OCI-M1 (cell line): Measurements from ENCODE around the gene SORCS2.

Experiments used
- DNase-seq: peaks from one replicate; lab custom pipeline; 2025; lab: John Stamatoyannopoulos, UW

Gene SORCS2

DNA sequence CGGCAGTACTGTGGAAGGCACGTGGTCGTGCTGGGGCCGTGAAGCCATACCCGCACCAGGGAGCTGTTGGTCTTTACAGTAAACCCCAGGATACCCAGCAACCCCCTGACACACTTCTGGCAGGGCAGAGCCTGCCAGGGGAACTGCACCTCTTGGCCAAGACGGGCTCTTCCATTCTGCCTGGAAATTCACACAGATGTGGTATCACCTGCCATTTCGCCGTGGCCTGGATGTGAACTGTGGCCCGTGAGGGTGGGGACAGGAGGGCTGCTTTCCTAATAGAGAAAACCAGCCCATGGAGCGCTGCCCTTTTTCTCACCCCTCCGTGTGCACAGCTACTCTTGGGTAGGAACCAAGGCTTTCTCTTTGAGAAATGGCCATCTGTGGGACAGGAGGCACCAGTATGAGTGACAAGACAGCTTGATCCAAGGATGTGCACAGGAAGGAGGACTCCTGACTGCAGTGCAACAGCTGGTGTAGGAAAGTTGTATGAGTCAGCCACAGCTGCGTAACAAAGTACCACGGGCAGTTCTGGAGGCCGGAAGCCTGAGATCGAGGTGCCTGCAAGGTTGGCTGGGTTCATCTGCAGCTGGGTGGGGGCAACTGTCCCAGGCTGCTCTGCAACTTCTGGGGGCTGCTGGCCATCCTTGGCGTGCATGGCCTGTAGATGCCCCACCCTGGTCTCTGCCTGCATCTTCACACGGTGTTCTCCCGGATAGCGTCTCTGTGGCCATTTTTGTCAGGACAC lies 146.7 kb downstream of the SORCS2 start:
- no peak for DNase-seq

DNA sequence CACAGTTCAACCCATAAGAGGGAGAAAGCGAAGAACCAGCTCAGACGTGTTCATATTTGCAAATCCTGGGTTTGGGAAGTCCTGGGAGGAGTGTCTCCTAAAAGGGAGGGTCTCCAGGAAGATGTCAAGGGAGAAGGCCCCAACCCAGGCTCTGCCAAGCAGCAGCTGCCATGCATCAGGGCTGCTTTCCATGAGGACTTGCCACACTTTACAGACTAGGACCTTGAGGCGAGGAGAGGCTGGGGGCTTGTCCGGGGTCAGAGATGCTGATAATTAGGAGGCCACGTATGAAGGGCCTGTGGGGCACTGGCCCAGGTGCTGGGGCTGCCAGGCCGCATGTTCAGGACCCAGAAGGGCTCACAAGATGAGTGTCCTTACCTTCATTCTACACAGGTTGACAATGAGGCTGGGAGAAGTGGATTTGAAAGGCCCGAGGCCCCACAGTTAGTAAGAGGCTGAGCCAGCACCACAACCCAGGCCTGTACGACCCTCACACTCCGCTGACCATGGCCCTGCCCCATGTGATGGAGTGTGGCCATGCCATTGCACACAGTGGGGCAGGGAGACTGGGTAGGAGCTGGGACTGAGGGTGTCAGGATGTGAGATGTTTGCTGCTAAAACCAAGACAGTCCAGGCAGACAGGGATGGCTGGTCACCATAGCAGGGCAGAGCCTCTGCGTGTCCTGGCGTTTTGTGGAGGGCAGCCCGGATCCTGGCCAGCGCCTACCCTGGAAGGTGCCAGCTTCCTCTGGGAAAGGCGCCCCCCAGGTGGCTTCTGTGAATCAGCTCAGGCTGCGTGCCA lies 147.6 kb downstream of the SORCS2 start:
- DNase-seq = no peak

DNA sequence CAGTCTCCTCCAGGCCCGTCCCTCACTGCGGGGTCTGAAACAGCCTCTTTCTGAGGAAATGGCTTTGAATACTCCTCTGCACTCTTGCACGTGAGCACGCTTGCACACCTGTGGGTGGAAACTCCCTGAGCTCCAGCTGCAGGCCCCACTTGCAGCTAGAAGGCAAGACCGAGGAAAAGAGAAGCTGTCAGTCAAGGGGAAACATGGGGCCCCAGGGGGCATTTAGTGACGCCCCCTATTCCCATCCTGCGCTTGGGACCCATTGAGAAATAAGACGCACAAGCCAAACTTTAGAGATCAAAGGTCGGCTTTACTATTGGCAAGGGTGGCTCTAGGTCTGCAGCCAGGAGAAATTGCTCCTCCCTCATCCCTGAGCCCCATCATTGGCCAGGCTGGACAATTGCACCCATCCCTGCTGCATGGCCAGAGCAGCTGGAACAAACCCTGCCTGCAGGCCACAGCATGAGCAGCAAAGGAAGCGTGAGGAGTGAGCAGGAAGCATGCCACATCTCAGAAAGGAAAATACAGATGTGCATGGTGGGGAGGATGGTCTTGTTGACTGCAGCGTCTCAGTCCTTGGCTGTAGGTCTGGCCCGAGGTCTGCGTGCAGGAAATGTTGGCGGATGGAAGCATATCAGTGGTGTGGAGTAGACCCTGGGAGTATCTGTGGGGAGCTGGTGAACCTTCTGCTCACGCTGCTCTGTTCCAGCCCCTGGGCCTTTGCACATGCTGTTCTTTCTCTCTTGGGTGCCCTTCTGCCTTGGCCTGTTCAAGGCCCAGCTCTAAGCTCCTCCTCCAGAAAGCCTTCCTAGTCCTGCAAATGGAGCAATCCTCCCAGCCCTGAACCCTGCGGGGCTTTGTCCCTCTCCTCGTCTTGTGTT lies 148.5 kb downstream of the SORCS2 start:
- DNase-seq = no peak

DNA sequence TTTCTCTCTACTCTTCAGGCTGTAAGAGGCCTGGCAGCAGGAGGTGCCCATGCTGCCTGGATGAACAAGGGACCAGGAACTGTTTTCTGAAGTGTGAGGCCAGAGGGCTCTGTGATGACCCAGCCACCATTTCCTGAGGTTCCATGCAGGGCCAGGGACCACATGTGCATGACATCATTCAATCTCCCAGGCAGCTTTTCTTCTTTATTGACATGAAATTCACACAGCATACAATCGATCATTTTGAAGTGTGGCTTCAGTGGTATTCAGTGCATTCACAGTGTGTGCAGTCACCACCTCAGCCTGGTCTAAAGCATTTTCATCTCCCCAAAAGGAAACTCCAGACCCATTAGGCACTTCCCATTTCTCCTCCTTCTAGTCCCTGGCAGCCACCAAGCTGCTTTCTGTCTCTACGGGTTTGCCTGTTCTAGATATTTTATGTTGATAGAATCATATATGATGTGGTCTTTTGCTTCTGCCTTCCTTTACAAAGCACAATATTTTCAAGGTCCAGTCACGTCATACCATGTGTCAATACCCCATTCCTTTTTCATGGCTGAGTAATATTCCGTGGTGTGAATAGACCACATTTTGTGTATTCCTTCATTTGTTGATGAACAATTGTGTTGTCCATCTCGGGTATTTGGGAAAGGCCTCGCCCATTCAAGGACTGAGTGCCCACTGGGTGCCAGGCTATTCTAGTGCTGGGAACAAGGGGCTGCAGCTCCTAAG lies 149.3 kb downstream of the SORCS2 start:
- DNase-seq = no peak

DNA sequence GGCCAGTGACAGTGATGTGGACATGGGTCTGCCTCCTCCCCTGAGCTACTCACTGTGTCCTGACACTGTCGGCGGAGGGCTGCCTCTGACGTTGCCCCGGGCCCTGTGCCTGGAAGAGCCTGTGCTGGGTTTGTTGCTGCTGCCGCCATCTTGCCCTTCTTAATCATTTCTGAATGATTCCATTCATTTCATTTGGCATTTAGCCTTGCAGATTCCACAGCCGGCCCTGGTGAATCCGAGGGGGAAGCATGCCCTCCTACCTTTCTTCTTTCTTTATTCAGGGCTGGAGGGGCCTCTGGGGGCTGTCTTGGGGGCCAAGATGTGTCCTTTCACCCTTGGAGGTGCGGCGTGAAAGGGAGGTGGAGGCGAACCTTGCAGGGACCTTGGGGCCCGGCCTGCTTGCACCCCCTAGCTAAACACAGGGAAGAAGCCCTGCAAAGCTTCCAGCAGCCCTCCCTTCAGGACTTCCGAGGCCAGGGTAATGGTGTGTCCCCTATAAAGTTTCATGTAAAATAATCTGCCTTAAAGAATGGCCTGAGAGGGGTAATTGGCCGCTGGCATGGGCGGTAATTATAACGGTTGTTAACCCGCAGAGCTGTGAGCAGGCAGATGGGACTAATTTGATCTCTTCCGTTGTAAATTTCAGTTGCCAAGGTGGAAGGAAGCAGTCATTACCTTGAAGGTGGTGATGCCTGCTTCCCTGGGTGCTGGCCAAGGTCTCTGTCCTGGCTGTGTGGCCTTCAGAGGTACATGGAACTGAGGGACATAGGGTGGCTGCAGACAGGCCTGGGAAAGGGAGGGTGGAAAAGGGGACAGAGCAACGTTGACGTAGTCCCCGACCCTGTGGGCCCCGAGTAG lies 150.1 kb downstream of the SORCS2 start:
- DNase-seq = no peak

DNA sequence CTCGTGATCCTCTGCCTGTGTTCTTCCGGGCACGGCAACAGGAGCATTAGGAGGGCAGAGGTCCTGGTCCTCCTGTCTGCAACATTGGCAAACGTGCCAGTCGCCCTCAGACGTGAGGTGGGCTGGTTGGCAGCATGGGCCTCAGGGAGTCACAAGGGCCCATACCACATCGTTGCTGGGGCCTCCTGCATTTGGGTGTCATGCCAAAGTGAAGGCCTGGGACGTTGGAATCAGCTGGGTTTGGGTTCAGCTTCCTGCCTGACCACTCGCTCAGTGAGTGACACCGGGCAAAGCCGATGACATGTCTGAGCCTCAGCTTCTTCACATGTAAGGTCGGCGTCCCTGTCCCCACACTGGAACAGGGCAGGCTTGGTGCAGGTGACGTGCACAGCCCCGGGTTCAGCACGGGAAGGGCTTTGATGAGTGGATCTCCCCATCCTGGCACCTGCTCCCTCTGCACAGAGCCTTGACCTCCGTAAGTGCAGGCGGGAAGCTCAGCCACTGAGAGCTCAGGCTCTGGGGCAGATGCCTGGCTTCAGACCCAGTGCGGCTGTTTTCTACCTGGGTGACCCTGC lies 150.8 kb downstream of the SORCS2 start:
- no peak for DNase-seq

DNA sequence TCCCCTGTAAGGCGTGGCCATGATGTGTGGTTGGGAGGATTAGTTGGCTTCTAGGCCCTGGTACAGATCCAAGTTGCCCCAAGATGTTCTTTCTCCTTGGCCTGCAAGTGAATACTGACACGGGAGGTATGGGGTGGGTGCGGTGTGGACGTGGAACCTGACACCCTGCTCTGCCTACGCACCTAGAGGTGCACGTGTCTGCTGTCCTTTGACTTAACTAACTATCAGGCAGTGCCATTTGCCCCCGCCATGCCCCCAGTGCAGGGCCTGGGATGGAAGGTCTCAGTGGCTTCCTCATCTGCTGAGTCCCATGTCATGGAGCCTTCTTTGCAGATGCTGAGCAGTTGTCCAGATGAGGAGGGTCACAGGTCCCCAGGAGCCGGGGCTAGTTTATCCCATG lies 151.6 kb downstream of the SORCS2 start:
- DNase-seq = no peak

DNA sequence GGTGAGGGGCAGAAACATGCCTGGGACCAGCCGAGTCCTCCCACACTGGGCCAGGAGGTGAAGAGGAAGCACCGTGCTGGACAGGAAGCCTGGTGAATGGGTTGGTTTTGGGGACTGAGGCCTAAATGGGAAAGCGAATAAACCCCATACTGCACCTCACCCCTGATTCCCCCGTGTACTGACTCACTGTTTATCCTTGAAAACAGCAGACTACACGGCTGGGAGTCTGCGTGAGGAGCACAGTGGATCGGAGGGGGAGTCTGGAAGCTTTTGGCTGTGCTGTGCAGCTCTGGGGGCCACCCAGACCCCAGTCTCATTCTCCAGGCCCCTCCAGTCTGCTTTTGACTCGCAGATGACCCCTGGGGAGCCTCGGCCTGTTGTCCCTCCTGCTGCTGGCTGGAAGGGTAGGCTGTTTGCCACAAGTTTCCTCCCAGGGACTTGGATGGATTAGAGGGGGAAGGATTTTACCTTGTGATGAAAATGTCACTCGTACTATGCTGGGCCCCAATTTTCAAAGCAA lies 152.4 kb downstream of the SORCS2 start:
- no peak for DNase-seq

DNA sequence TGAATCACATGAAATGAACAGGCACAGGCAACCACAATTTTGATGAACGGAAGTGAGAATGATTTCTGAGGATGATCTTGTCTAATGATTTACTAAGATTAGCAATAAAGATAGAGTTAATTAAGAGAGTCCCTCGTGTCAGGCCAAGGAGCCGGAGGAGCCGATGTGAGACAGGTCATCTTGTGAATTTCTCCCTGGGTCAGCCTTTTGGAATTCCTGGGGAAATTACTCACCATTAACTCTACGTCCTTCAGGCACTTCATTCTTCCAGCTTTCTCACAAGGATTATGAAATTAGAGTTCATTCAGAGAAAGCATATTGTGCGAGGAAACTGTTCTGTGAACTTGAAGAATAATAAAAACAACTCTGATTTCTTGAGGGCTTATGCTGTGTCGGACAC lies 155.6 kb downstream of the SORCS2 start:
- no peak for DNase-seq

DNA sequence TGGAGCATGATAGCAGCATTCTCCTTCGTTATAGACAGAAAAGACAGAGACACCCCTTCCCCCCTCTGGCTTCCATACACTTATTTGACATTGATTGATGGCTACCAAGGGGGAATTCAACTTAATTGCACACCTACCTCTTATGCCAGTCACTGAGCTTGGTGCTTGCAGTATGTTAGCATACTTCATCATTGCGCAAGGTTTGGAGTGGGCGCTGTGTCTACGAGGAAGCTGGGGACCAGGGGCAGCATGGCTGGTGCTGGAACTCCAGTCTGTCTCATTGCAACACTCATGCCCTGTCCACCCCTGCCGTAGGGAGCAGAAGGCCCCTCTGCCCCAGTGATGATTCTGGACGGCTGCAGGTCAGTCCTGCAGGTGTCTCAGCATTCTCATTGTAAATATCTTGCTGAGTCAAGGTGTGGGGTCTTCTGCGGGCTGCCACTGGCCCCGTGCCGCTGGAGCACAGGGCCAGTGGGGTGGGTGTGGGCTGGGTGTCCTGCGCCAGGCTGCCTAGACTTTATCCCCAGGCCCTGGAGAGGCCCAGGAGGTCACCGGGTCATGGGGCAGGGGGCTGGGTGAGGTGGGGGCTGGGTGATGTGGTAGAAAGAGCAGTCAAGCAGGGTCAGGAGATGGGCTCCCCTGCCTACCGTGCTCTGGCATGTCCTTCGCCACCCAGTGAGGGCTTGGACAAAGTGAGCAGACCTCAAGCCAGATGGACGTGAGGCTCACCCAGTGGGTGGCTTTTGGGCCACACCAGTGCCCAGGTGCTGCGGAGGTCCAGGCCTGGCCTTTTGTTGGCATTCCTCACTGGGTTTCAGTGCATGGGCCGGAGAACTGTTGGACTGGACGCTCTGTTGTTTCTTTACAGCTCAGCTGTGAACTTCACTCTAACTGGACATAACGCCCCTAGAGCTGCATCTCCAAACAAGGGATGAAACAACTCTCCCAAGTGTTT lies 156.9 kb downstream of the SORCS2 start:
- no peak for DNase-seq

DNA sequence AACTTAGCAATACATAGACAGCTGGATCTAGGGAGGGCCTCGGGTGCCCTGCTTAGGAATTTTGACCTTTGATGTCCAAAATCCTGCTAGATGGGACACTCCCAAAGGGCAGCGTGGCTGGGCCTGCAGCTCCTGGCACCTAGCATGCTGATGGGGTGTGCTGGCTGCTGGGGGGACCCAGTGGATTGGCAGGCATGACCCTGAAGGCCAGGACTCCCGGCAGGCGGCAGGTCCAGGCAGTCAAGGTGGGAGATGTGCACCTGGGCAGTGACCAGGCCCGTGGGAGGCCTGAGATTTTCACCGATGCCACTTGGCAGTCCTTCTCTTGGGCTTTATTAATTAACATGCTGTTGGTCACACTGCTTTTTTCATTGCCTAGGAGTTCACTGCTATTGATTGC lies 158.1 kb downstream of the SORCS2 start:
- no peak for DNase-seq

DNA sequence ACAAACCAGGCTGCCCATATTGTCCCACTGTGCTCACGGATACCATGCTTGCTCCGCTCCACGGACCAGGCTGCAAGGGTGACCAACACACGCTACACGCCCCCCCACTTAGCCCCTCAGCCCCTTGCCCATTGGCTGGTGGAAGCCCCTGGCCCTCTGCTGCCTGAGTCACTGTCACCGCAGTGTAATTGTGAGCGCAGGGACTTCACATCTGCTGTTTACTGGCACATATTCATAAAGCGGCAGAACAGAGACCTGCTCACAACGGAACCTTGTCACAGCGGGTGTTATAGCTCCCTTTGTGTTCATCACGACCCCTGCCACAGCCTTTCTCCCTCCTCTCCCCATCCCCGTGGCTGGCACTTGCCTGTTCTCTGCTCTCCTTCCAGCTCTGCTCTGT lies 158.7 kb downstream of the SORCS2 start:
- DNase-seq = no peak

DNA sequence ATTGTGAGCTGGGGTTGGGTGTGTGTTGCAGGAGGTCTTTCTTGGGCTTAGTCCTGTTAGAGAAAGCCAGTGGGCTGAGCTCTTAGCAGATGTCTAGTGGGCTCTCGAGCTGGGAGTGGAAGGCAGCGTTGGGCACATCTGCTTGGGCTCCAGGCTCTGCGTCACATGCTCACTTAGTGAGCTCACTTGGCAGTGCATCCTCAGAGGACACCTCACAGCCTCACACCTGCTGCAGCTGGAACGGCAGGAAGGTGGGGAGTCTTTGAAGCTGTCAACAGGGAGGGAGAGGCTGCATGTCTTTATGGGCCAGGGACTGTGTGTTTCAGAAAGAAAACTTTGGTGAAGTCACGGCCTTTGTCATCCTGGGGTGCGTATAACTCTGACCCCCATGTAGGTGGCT lies 160.1 kb downstream of the SORCS2 start:
- DNase-seq = no peak

DNA sequence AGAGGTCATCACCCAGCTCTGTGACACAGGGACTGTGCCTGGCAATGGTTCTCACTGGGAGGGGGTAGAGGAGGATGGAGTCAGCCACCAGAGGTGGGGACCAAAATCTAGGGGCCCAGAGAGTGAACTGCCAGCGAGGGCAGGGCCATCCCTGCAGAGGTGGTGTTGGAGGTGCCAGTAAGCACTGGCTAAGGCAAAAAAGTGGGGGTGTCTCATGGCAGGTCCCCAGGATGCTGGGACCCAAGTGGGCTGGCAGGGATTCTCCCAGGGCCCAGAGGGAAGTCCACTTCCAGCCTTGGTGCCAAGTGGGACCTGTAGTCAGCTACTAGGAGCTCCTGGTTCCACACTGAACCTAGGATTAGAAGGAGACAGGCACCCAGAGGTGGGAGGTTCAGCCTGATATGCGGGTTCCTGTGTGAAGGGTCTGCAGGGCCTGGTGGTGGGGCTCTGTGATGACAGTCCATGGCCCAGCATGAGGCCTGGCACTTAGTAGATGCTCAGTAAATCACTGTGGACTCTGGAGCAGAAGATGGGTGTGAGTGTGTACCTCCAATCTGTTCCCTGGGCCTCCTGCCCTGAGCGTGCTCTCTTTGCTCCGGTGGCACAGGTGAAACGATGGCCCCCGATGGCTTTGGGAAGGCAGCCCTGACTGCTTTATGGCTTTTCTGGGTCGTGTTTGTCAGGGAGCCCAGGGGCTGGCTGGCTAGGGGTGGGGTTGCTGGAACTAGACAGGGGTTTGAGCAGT lies 160.9 kb downstream of the SORCS2 start:
- no peak for DNase-seq

DNA sequence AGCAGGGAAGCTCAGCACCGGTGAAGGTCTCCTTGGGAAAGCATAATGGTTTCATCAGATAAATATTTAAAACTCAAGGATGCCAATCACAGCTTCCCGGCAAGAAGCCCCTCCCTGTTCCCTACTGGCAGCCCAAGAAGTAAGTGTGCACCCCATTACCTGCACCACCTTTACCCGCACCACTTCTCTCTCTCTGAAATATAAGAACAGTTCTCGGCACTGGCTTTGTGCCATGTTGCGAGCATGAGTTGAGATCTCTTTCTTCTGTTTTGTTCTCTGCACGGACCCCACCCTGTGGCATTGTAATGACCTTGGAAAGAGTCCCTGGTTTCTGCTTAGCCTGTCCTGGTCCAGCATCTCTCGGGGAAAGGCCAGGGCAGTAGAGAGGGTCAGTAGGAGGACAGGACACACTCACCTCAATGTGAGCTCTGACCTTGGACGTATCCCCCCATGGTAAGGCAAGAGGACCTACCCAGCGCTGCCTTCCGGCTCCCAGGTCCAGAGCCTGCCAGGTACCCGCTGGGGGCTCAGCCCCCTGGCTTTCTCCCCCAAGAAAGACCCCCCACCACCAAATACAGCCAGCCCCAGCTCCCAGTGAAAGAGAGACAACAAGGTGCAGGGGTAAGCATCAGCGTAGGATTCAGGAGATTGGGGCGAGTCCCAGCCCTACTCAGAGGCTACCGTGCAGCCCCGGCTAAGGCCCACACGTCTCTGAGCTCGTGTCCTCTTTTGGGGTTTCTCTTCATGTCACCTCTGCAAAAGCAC lies 161.7 kb downstream of the SORCS2 start:
- no peak for DNase-seq

DNA sequence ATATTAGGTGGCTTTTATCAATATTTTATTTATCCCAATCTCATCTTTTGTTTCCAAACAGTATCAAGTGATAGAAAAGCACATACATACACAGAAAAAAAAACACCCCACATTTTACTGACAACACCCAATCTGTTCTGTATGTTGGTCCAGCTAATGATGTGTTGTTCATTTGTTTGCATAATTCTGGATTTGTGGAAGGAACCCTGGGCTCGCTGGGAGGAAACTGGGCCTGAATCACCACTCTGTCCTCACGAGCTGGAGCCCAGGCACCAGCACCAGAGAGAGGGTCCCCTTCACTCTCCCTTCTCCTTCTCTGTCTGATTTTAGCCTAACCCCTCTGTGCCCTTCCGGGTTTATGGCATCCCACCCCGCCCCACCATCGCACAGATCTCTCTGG lies 162.6 kb downstream of the SORCS2 start:
- DNase-seq = no peak

DNA sequence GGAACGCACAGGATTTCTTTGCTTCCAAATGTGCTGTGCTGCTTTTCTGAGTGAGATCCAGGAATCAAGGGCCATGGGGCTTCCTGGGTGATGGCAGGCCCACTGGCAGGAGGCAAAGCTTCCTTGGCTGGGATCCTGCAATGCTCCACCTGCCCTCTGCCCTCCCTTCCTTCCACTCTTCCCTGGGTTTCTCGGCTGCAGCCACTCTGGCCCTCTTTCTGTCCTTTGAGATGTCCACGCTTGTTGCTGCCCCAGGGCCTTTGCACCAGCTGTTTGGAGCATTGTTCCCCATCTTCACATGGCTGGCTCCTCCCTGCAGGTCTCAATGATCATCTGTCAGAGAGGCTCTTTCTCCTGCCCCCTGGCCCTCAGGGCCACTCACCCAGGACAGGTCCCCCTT lies 163.5 kb downstream of the SORCS2 start:
- no peak for DNase-seq
